KOPT-K1 (cell line): Measurements from ENCODE around the gene SH2B3.

ENCODE experiments used
- H3K27ac ChIP-seq: fragments of 200-600 bp; sonication (generic); 2 replicates; pipeline ENCODE4 v1.5.1; 2016; ENCODE audit warnings: antibody characterized with exemption, mild to moderate bottlenecking, low read depth, low read length; ENCODE audit not compliant: poor library complexity, severe bottlenecking
- H3K36me3 ChIP-seq: fragments of 200-600 bp; sonication (generic); 2 replicates; pipeline ENCODE4 v1.5.1; 2017; ENCODE audit warnings: antibody characterized with exemption, mild to moderate bottlenecking, low read length, moderate library complexity; ENCODE audit not compliant: insufficient read depth
- H3K9me3 ChIP-seq: fragments of 200-600 bp; sonication (generic); 2 replicates; pipeline ENCODE4 v1.5.1; 2017; ENCODE audit warnings: antibody characterized with exemption, low read length, mild to moderate bottlenecking; ENCODE audit not compliant: insufficient read depth, poor library complexity, severe bottlenecking

SH2B3 gene

DNA sequence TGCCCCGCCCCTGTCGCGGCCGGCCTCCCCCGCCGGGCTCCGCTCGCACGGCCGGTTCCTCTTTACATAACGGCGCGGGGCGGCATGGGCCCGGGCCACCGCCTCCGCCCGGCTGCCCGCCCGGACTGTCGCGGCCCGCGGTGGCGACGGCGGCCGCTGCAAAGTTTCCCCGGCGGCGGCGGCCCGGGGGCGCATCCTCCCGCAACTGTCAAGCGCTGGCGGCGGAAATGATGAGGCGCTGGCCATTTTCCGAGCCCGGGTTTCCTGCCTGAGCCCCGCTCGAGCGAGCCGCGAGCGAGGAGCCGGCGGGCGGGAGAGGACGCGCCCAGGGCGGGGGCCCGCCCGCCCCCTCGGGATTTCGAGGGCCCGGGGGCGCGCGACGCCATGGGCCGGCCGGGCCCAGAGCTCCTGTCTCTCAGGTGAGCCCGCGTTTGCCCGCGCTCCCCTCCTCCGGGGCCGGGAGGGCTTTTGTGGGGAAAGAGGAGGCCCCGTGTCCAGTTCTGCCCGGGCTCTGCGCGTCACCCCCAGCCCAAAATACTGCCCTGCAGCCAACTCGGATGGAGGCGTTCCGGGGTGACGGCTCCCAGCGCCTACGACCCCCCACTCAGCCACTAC is at the start of gene SH2B3:
TSS of gene SH2B3 (plus strand) at position 65 of the 615 bp plus-strand sequence. CDS start 12,223 bp downstream, outside the sequence.
- Histone ChIP-seq H3K27ac (peak within 1 kb of the TSS; percentile 97), H3K36me3 (no peaks in the 10 kb centered on the region), H3K9me3 (no peaks in the 10 kb centered on the region)

DNA sequence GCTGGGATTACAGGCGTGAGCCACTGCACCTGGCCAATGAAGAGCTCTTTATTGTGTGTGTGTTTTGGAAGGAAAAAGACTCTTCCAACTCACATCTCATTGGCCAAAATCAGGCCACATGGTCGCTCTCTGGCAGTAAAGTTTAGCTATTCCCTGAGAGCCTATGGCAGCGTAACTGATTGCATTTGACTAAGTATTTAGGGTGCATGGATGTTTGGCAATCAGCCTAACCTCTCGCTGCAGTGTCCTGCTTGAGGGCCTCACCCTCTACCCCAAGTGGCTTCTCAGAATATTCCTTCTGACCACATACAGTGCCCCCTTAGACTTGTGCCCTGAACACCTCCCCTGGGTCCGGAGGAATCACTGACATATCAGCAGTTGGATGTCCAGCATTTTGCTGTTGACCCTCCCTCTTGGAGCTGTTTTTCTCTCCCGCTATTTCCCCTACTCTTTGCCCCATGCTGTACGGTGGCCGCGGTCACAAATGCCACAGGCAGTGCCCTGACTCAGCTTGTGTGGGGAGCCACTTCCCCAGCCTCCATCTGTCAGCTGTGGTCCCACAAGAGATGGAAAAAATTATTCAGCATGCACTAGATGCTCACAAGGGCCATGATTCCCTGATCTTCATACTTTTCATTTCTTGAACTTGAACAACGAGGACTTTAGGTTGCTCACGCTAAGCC is 46.4 kb upstream of the SH2B3 start:
- H3K27ac ChIP-seq = no peak overlapping the region
- no peaks in the 10 kb centered on the region for H3K9me3 ChIP-seq
- no peaks in the 10 kb centered on the region for H3K36me3 ChIP-seq

DNA sequence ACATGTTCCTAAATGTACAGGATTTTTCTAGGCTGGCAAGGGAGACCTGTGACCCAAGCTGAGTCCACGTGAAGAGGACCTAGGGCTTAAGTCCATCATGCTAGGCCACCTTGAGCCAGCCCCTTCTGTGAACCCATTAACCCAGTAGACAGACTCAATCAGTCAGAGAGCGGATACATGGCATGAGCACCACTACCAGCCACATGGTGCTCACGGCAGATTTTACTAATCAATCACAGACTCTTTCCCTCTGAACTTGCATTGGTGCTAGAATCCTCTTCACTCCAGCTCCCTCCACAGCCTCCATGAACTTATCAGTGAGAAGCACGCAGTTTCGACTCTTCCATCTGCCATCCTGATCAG is 45.8 kb upstream of the SH2B3 start:
- H3K36me3 ChIP-seq = no peaks in the 10 kb centered on the region
- H3K27ac ChIP-seq = no peak overlapping the region
- H3K9me3 ChIP-seq = no peaks in the 10 kb centered on the region

DNA sequence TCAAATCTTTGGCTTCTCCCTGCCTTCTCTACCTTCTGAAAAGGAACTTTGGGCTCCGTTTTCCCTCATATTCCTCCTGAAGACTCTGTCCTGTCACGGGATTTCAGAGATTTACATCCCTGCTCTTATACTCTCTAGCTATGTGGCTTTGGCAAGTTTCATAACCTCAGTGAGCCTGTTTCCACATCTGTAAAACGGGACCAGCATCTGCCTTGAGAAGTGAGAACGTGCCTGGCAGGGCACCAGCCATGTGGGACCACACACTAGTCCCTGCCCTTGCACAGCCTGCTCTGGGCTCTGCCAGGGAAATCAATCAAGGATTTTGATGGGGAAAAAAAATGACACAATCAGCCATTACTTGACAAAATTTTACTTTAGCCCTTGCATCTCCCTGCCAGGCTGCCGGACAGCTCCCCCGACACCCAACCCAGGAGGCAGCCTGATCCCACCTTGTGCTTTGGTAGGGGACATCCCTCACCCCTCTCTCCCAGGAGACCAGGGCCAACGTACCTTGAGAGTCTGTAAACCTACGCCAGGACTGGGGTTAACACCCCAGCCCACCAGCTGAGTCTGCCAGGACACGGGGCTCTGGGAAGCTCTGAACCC is 45.3 kb upstream of the SH2B3 start:
- H3K9me3 ChIP-seq = no peaks in the 10 kb centered on the region
- H3K27ac ChIP-seq = no peak overlapping the region
- no peaks in the 10 kb centered on the region for H3K36me3 ChIP-seq

DNA sequence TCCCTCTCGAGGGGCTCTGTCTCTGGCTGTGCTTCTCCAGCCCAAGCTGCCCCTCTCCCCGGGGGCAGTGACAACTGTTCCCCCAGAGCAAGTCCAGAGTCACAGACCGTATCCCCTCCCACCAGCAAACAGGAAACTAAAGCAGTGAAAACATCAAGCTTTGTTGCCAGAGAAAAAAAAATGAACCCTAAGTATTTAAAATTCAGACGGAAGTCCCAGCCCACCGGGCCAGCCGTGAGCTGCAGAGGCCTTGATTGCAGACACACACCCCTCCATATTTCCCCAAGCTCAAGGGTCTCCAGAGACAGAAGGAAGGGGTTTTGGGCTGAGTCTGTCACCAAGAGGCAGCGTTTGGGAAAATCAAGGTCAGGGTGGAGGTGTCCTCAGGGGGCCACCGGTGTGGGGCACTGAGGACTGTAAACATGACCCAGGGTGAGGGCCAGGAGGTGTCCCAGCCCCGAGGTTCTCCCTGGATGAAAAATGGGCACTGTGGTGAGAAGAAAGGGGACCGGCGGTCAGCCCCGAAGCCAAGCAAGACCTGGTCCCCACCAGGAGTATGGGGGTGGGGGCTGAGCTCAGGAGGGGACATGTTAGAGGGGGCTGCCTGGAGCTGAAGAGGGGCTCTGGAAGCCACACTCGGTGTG is 44.5 kb upstream of the SH2B3 start:
- Histone ChIP-seq H3K36me3 (no peaks in the 10 kb centered on the region), H3K9me3 (no peaks in the 10 kb centered on the region), H3K27ac (no peak overlapping the region)

DNA sequence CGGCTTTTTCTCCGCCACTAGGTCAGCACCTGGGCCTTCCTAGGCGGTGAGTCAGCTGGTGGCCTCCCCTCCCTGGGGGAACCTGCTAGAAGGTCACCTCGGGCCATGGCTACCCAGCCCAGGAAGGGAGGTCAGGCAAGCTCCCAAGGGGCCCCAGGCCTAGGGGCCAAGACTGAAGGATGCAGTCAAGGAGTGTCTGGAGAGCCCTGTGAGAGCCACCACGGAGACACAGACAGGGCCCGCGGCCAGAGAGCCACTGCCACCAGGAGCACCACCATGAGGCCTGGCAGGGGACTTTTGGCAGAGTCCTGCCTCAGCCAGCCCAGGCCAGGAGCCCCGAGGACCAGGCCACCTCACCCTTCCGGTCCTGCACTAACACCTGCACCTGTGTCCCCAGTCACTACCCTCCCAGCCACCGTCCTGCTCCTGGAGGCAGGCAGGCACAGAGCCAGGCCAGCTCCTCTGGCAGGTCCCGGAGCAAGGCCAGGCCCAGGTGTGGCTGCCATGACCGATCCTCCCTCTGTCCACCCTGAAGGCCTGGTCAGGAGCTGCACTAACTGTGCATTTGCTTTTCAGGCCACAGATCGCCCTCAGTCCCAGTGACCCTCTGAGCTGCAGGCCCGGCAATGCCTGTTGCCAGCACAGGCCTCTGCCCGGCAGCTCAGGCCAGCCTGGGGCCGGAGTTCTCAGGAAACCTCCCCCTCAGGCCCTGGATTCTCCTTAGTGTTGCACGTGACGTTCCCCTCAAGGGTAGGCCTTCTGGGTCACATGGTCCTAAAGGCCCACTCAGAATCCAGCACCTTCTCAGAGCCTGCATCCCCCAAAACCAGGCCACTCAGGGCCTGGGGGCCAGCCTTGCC is 43.8 kb upstream of the SH2B3 start:
- Histone ChIP-seq H3K27ac (no peak overlapping the region), H3K9me3 (no peaks in the 10 kb centered on the region), H3K36me3 (no peaks in the 10 kb centered on the region)

DNA sequence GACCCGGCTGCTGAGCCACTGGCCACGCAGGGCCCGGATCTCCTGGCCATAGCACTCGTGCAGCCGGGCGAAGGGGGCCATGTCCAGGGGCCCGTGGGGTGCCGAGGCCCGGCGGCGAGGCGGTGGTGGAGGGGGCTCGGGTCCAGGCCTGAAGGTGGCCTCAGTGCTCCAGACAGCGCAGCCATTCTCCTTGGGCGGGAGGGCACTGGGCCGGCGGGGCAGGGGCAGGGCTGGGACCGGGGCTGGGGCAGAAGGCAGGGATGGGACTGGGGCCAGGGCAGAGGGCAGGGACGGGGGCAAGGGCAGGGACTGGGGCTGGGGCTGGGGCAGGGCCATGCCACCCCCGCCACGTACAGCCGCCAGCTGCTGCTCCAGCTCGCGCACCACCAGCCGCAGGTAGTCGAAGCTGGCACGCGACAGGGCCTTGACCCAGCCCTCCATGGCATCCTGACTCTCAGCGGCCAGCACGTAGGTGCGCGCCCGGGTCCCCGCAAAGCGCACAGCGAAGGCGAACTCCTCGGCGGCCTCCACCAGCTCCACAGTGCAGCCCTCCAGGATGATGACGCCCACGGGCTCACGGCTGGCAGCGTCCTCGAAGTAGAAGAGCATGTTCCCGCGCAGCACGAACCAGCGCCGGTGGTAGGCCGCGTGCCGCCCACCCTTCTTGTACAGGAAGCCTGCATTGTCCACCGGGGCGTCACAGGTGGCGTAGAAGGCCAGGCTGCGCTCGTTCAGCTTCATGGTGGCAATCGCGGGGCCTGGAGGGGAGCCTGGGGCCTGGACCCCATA is 42.8 kb upstream of the SH2B3 start:
- Histone ChIP-seq H3K36me3 (no peaks in the 10 kb centered on the region), H3K27ac (no peak overlapping the region), H3K9me3 (no peaks in the 10 kb centered on the region)

DNA sequence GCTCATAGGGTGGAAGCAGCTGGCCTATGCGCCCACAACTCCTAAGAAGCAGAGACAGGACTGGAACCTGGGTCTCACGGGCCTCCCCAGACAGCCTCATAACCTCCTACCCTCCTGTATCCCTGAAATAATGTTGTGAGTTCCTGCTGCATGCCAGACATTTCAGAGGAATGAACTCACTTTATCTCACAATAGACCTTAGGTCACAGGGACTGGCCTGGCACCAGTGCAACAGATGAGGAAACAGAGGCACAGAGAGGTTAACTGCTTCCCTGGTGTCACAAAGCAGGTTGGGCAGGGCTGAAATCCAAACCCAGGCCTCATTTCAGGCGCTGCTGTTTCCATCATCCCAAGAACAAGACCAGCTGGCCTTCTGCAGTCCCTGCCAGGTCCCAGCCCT is 42.1 kb upstream of the SH2B3 start:
- H3K27ac ChIP-seq = no peak overlapping the region
- no peaks in the 10 kb centered on the region for H3K36me3 ChIP-seq
- H3K9me3 ChIP-seq = no peaks in the 10 kb centered on the region

DNA sequence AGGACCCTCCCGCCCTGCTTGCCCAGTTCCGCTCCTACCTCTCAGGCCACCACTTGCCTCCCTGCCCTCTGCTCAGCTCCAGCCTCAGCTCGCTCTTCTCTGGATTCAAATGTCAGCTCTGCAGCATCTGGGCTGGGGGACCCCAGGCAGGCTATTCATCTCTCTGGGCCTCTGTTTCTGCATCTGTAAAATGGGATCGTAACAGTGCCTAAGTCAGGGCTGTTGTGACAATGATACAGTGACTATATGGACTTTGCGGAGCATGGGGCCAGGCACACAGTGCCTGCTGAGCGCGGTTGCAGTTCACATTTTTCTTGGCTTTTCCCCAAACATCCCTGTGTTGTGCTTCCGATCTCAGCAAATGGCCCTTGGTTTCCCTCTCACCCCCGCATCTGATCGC is 39.6 kb upstream of the SH2B3 start:
- Histone ChIP-seq H3K36me3 (no peaks in the 10 kb centered on the region), H3K27ac (no peak overlapping the region), H3K9me3 (no peaks in the 10 kb centered on the region)

DNA sequence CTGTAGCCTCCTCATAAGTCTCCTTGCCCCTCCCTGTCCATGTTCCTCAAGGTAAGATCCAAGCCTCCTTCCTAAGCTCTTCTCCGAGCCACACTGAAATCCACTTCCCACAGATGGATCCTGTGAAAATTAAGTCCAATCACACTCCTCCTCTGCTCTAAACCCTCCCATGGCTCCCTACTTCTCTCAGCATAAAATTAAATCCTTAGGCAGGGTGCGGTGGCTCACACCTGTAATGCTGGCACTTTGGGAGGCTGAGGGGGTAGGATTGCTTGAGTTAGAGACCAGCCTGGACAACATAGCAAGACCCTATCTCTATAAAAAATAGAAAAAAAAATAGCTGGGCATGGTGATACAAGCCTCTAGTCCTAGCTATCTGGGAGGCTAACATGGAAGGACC is 39.1 kb upstream of the SH2B3 start:
- Histone ChIP-seq H3K9me3 (no peaks in the 10 kb centered on the region), H3K36me3 (no peaks in the 10 kb centered on the region), H3K27ac (no peak overlapping the region)

DNA sequence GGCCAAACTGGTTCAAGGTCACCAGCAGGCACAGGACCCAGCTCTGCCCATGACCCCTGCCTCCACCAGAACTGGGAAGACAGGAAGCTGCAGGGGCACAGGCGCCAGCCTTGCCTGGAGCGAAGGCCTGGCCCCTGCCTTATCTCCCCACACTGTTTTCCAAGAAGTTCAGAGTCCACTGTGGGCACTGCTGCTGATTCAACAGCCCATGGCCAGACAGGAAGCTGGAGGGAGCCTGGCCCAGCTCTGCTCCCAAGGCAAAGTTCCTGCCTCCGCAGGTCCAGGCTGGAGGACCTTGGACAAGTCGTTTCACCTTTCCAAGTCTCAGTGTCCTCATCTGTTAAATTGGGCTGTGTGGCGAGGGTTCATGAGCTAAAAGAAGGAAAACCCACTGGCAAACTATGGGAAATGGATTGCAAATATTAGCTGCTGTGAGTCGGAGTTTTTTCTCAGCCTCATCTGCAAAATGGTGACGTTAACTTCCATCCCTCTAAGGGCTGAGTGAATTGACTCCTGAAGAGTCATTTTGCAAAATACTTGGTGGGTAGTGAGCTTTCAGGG is 38.0 kb upstream of the SH2B3 start:
- Histone ChIP-seq H3K27ac (no peak overlapping the region), H3K9me3 (no peaks in the 10 kb centered on the region), H3K36me3 (no peaks in the 10 kb centered on the region)

DNA sequence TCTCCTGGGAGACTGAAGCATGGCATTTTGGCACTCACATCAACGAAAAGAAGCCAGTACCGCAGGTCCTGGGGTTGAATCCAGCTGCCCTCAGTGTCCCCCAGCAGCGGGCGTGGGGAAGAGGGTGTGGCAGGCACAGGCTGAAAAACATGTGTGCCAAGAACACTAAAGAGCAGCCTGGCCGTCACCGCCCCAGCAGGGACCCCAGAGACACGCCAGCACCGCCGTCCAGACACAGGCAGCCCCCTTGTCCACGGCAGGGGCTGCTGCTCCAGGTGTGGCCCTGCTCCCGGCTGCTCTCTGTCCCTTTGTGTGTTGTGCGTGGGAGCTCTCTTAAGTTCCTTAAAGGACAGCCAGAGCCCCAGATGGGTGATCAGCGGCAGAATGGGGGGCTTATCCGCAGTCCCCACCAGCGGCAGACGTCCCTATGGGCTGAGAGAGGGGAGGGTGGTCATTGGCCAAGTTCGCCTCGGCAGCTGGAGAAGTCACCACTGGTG is 37.4 kb upstream of the SH2B3 start:
- Histone ChIP-seq H3K9me3 (no peaks in the 10 kb centered on the region), H3K27ac (no peak overlapping the region), H3K36me3 (no peaks in the 10 kb centered on the region)

DNA sequence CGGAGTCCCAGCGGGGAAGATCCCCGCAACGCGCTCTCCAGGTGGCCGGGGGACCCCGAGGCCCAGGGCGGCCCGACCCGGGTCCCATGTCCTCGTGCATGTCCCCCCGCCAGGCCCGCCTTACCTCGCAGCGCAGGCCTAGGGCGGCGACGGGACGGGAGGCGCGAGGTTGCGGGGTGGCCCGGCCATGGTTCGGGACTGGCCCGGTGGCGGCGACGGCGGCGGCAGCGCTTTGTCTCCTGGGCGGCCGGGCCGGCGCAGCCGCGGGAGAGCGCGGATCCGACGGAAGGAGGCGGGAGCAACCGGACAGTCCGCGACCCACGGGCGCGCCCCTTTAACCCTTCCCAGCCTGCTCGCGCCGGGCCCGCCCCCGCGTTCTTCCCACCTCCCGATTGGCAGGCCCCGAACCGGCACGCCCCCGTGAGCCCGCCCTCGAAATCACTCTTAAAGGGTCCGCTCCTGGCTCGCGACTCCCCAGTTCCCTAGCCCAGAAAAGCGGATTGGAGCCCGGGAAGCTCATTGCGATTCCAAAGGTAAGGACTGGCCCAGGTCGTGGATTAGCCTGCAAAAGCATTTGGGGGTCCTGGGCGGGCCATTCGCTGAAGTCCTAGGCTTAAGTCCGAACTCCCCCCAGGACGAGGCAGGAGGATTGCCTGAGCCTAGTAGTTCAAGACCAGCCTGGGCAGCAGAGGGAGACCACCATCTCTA is 36.8 kb upstream of the SH2B3 start, which contains the start of gene PHETA1:
TSS of gene PHETA1 (minus strand) at position 308 of the 708 bp plus-strand sequence. CDS start 5,668 bp downstream, outside the sequence.
- peaks cover 3% of the 10 kb centered on the region for H3K9me3 ChIP-seq
- no peaks in the 10 kb centered on the region for H3K36me3 ChIP-seq
- no peak within 1 kb of the TSS for H3K27ac ChIP-seq
